RWPE2 (cell line): ENCODE results near the gene FAM8A1.

ENCODE experiments used
- ATAC-seq: fragments of 200-7000 bp; cut with Tn5 transposase; 3 replicates; pipeline ENCODE4 v1.9.1; 2021; ENCODE audit warnings: low read depth
- DNase-seq: peaks from one replicate; pipeline ENCODE4 v3.0.0-alpha.2; 2020; ENCODE audit warnings: low spot score
- H3K27ac ChIP-seq: fragments of 450-650 bp; 2 replicates; pipeline ENCODE4 v1.5.1; 2017; ENCODE audit warnings: mild to moderate bottlenecking; ENCODE audit not compliant: poor library complexity, severe bottlenecking
- H3K27me3 ChIP-seq: fragments of 250-450 bp; sonication (Bioruptor Pico); 2 replicates; pipeline ENCODE4 v1.5.1; 2021; ENCODE audit warnings: mild to moderate bottlenecking, moderate library complexity; ENCODE audit not compliant: insufficient read depth, poor library complexity, severe bottlenecking
- H3K36me3 ChIP-seq: fragments of 250-450 bp; sonication (Bioruptor Pico); 2 replicates; pipeline ENCODE4 v1.5.1; 2020; ENCODE audit warnings: low read depth, mild to moderate bottlenecking, moderate library complexity
- H3K4me1 ChIP-seq: fragments of 250-450 bp; sonication (Bioruptor Pico); 2 replicates; pipeline ENCODE4 v1.5.1; 2021; ENCODE audit warnings: mild to moderate bottlenecking, moderate library complexity; ENCODE audit not compliant: insufficient read depth, poor library complexity, severe bottlenecking
- H3K4me3 ChIP-seq: fragments of 250-450 bp; sonication (Bioruptor Pico); 2 replicates; pipeline ENCODE4 v1.5.1; 2021; ENCODE audit warnings: mild to moderate bottlenecking, moderate library complexity; ENCODE audit not compliant: severe bottlenecking
- H3K9me3 ChIP-seq: fragments of 250-450 bp; sonication (Bioruptor Pico); 2 replicates; pipeline ENCODE4 v1.5.1; 2021; ENCODE audit warnings: mild to moderate bottlenecking, moderate library complexity; ENCODE audit not compliant: severe bottlenecking
- CTCF ChIP-seq: fragments of 450-650 bp; IDR thresholded peaks from one replicate; pipeline ENCODE4 v1.5.1; 2017; ENCODE audit warnings: mild to moderate bottlenecking, moderate library complexity; ENCODE audit not compliant: poor library complexity, severe bottlenecking

The FAM8A1 gene

GRCh38 chr6:17629824-17630510 lies 29.9 kb downstream of the FAM8A1 start:
- Histone ChIP-seq H3K27me3 (no peaks in the 10 kb centered on the region), H3K4me3 (no peak overlapping the region), H3K36me3 (peaks cover 85% of the 10 kb centered on the region), H3K4me1 (no peaks in the 10 kb centered on the region), H3K9me3 (no peaks in the 10 kb centered on the region), H3K27ac (no peak overlapping the region)
- no peak for DNase-seq
- no peak for TF ChIP-seq CTCF
- no peak for ATAC-seq

GRCh38 chr6:17630511-17631073 lies 30.5 kb downstream of the FAM8A1 start:
- ATAC-seq (no peak), DNase-seq (no peak)
- Histone ChIP-seq H3K9me3 (no peaks in the 10 kb centered on the region), H3K4me3 (no peak overlapping the region), H3K4me1 (no peaks in the 10 kb centered on the region), H3K27me3 (no peaks in the 10 kb centered on the region), H3K27ac (no peak overlapping the region), H3K36me3 (peaks cover 84% of the 10 kb centered on the region)
- no peak for TF ChIP-seq CTCF

- no peaks in the 10 kb centered on the region for H3K4me1 ChIP-seq
- DNase-seq, result no peak
- no peaks in the 10 kb centered on the region for H3K27me3 ChIP-seq
- no peak overlapping the region for H3K4me3 ChIP-seq
- no peaks in the 10 kb centered on the region for H3K9me3 ChIP-seq
- peaks cover 84% of the 10 kb centered on the region for H3K36me3 ChIP-seq
- no peak overlapping the region for H3K27ac ChIP-seq
- no peak for TF ChIP-seq CTCF
- ATAC-seq, result no peak
These were observed 32.8 kb downstream of the FAM8A1 start for GRCh38 chr6:17632934-17633333.

- H3K36me3 ChIP-seq, result peaks cover 84% of the 10 kb centered on the region
- no peaks in the 10 kb centered on the region for H3K9me3 ChIP-seq
- no peaks in the 10 kb centered on the region for H3K4me1 ChIP-seq
- no peak for TF ChIP-seq CTCF
- ATAC-seq (no peak), DNase-seq (no peak)
- H3K27me3 ChIP-seq, result no peaks in the 10 kb centered on the region
- no peak overlapping the region for H3K4me3 ChIP-seq
- H3K27ac ChIP-seq, result no peak overlapping the region
These were observed 33.5 kb downstream of the FAM8A1 start for GRCh38 chr6:17633465-17634188.
